GM19372 (cell line): Measurements from ENCODE around the gene STPG1.
"Not testable (repeated sequence)": the region's sequence is repeated elsewhere in the genome, so short reads cannot be mapped to it uniquely, and the experiment has no call there.

ENCODE experiments used
- ATAC-seq: cut with Tn5 transposase; IDR thresholded peaks from one replicate; pipeline ENCODE4 v1.9.1; 2021; ENCODE audit warnings: mild to moderate bottlenecking, low read depth, moderate library complexity; ENCODE audit not compliant: unreplicated experiment

STPG1 gene, protein sequence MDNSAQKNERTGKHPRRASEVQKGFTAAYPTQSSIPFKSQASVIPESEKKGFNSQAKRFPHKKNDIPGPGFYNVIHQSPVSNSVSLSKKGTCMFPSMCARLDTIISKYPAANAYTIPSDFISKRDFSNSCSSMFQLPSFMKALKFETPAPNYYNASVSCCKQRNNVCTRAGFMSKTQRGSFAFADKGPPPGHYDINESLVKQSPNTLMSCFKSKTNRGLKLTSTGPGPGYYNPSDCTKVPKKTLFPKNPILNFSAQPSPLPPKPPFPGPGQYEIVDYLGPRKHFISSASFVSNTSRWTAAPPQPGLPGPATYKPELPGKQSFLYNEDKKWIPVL

GRCh38 chr1:24413350-24414163, at the start of gene STPG1:
Gene STPG1 (minus strand): TSS chr1:24413782. CDS start chr1:24401388, 12,394 bp downstream.
- peak; percentile 35 for ATAC-seq

- ATAC-seq: not testable (repeated sequence)
These were observed 48.5 kb upstream of the STPG1 start for GRCh38 chr1:24462128-24462527.

DNA sequence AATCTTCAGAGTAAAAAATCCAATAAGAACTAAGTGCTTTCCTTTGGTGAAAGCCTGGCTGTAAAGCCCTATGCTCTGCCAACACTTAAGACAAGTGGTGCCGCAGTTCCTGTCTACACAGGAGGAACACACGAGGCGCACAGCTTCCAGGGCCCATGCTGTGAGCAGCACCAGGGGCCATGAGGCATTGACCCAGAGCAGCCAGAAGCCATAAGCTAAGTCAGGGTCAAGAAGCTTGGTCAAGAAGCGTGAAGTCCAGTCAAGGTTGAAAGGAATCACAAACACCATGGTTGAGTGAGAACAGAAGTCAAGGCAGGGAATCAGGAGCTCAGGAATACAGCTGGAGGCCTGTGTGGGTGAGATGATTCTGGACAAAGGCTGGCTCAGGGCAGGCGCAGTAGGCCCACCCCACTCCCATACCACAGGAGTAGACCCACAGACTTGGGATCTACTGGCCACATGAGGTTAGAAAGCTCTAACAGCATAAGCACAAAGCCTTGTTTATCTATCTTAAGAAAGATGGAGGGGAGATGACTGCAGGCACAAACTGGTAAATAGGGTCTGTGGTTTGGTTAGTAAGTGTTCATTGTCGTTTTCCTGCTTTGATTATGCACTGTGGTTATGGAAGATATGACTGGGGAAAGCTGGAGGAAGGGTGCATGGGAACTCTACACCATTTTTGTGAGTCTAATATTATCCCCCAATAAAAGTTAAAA, 46.1 kb upstream of the STPG1 start:
- no peak for ATAC-seq

- no peak for ATAC-seq
These were observed 44.3 kb upstream of the STPG1 start for GRCh38 chr1:24457866-24458265.

- ATAC-seq: no peak
These were observed 41.7 kb upstream of the STPG1 start for GRCh38 chr1:24455272-24455671.

- no peak for ATAC-seq
These were observed 41.1 kb upstream of the STPG1 start for GRCh38 chr1:24454673-24455072.

DNA sequence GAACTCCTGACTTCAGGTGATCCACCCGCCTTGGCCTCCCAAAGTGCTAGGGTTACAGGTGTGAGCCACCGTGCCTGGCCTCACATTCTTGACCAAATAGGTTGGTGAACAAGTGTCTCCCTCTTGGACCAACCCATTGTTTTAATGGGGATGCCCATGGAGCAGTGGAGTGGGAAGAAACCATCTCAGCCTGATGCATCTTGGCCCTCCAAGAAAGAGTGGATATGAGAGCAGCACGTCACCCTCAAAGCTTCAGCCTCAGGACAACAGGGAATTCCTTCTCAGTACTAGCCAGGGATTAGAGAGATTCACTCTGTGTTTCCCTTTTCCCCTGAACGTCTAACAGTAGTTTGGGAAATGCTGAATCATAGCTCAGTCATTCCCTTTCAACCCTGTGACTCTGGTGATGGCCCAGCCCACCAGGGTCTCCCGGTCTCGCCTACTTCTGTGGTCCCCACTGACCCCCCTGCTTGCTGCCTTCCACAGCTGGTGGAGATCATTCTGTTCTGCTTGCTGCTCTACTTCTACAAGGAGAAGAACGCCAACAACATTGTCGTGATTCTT, 39.4 kb upstream of the STPG1 start:
- ATAC-seq: no peak

DNA sequence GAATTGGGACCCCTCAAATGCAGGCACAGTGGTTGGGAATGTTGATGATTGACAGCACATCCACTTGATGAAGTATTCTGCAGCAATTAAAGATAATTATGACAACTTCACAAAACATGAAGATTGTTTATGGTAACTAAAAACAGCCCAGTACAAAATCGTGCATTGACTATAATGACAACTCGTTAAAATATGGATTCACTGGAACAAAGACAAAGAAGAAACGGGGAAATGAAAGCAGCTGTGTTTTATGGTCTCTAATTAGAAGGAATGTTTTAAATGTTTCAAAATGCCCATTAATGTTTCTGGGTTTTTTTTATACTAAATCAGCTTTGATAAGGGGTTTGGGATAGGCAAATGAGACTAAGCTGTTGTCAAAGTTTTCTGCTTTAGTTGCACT, 38.2 kb upstream of the STPG1 start:
- no peak for ATAC-seq

- ATAC-seq: no peak
These were observed 37.3 kb upstream of the STPG1 start for GRCh38 chr1:24450857-24451397.

DNA sequence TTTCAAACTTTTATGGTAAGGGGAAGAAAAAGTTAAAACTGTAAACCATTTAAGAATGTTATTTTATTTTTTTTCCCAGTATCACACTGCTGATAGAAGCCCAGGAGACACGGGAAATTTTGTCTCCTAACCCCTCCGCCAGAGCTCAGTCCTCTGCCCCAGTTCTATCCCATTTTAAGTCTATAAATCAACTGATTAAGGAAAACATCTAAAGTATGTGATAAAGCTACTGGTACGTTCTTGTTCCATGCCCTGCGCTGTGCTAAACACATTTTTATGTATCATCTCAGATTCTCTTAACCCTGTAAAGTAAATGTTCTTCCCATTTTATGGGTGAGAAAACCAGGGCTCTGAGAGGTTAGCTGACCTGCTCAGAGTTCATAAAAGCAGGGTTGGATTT, 36.7 kb upstream of the STPG1 start:
- ATAC-seq: no peak

DNA sequence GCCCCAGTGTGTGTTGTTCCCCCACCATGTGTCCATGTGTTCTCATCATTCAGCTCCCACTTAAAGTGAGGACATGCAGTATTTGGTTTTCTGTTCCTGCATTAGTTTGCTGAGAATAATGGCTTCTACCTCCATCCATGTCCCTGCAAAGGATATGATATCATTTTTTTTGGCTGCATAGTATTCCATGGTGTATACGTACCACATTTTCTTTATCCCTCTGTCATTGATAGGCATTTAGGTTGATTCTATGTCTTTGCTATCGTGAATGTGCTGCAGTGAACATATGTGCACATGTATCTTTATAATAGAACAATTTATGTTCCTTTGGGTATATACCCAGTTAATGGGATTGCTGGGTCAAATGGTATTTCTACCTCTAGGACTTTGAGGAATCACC, 32.9 kb upstream of the STPG1 start:
- not testable (repeated sequence) for ATAC-seq

DNA sequence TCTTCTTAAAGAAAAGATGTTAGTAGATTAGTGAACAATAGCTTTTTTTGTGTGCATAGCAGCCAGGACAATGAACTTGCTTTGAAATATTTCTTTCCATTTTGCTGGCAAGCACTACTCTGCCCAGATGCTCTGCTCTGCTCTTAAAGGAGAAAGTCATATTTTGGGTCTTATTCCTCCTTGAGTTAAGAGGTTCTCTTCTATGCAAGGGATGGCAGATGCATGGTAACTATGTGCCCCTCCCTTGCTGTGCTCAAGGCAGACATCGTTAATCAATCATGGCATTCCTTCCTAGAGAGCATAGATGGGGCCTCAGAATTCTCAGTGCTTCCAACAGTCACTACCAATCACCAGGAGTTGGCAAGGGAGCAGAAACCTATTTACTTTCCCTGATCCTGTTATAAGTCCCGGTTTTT, 29.7 kb upstream of the STPG1 start:
- ATAC-seq: no peak

- ATAC-seq: no peak
These were observed 29.2 kb upstream of the STPG1 start for GRCh38 chr1:24442764-24443163.

DNA sequence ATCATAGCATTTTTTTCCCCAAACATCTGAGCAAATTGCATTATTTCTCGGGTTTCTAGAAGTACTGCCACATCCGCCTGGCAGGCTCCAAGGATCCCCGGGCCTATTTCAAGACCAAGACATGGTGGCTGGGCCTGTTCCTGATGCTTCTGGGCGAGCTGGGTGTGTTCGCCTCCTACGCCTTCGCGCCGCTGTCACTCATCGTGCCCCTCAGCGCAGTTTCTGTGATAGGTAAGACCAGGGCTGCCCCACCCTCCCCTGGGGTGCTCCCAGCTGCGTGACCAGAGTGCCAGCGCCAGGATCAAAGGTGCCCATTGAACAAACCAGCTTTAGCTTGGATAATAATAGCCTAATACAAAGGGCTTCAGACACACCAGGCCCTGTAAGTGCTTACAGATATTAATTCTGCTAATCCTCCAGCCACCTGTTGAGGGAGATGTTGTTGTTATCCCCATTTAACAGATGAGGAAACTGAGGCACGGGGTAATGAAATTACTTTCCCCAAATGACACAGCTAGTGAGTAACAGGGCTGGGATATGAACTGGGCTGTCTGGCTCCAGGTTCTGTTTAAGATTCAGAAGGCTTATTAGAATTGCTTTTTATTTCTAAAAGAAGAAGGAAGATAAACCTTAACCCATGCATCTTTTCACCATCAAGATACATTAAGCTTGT, 28.6 kb upstream of the STPG1 start:
- ATAC-seq: no peak

- ATAC-seq: no peak
These were observed 27.9 kb upstream of the STPG1 start for GRCh38 chr1:24441480-24441879.

GRCh38 chr1:24440436-24440835, 26.9 kb upstream of the STPG1 start:
- no peak for ATAC-seq

DNA sequence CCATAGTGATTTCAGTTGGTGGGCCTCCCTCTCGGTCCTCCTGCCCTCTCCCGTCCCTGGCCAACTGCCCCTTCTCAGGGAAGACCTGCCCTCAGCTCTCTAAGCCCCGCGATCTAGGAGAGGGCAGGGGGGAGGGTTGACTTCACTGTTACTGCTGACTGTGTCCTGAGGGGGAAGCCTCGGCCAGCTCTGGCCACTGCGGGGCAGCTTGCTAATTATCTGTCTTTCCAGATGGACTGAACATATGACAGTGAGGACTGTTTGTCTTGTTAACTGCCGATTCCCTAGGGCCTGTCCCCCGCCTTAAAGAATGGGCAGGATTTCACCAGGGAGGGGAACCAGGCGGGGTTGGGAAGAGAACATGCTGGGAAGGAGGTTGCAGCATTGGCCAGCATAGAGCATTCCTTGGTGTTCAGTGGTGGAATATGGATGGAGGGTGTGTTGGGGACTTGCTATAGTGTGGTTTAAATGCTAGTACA, 24.9 kb upstream of the STPG1 start:
- ATAC-seq: no peak

DNA sequence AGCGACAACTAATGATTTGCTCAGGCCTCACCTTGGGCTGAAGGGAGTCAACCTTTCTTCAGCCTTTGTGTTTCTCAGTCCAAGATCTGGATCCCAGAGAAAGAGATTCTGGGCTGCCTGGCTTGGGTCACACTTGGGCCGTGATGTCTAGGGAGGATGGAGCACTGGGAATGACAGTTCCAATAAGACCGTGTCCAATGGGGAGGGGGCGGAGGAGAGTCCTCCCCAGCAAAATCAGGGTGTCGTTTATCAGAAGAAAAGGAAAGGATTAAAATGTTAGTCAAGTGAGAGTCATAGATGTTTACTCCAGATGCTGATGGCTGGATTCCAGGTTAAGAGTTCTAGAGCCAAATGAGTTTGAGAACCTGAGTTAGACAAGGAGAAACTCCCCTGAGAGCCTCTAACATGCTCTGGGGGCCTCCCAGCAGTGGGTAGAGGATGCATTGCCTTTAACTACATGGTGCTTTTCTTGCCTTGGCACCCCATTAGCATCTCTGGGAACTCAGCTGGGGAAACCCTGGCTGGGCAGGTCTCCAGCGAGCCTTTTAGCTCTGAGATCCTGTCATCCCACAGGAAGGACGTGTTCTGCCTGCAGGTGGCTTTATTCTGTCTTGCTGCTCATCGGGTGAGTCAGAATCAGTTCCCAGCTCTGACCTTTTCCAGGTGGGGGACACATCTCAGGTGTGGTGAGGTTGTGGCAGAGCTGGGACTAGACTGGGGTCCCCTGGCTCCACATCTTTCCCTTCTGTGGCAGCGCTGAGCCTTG, 24.2 kb upstream of the STPG1 start:
- no peak for ATAC-seq

- no peak for ATAC-seq
These were observed 22.3 kb upstream of the STPG1 start for GRCh38 chr1:24435782-24436365.
